Stimulated activated naive CD8-positive, alpha-beta T cell treated with anti-CD3 and anti-CD28 coated beads, Interleukin-15, Interleukin-2, amounts not matched to agents 100 U/mL and 50 U/mL, for 24 hours (primary cell): Measurements from ENCODE around the gene RAB6A.
"Not testable (repeated sequence)": the region's sequence is repeated elsewhere in the genome, so short reads cannot be mapped to it uniquely, and the experiment has no call there.

Experiments
- ATAC-seq: fragments of 150-1000 bp; cut with Tn5 transposase; one replicate; pipeline ENCODE4 v1.10.0; 2021
- DNase-seq: peaks from one replicate; pipeline ENCODE4 v3.0.0; 2021

RAB6A gene

GRCh38 chr11:73760679-73761402, at the start of gene RAB6A:
TSS of gene RAB6A (minus strand) at chr11:73761074. CDS start at chr11:73760635, 439 bp downstream.
- DNase-seq (peak; percentile 99), ATAC-seq (peak; percentile 93)

GRCh38 chr11:73810637-73811036, 49.8 kb upstream of the RAB6A start:
- no peak for ATAC-seq
- DNase-seq: no peak

- ATAC-seq (no peak), DNase-seq (no peak)
Measured at GRCh38 chr11:73808052-73808451, 47.2 kb upstream of the RAB6A start.

- DNase-seq (no peak), ATAC-seq (no peak)
Measured at GRCh38 chr11:73804712-73805111, 43.8 kb upstream of the RAB6A start.

- DNase-seq (no peak), ATAC-seq (no peak)
Measured at GRCh38 chr11:73801136-73801535, 40.3 kb upstream of the RAB6A start.

GRCh38 chr11:73800276-73800806, 39.5 kb upstream of the RAB6A start:
- no peak for DNase-seq
- ATAC-seq: no peak

GRCh38 chr11:73797457-73797856, 36.6 kb upstream of the RAB6A start:
- peak; percentile 40 for ATAC-seq

GRCh38 chr11:73795925-73796632, 35.2 kb upstream of the RAB6A start:
- no peak for ATAC-seq

More at GRCh38 chr11:73797457-73797856, 36.6 kb upstream of the RAB6A start:
- DNase-seq: no peak

GRCh38 chr11:73792584-73792983, 31.7 kb upstream of the RAB6A start:
- DNase-seq (no peak), ATAC-seq (no peak)

More at GRCh38 chr11:73795925-73796632, 35.2 kb upstream of the RAB6A start:
- no peak for DNase-seq

GRCh38 chr11:73789279-73789670, 28.4 kb upstream of the RAB6A start:
- no peak for DNase-seq
- ATAC-seq: no peak

GRCh38 chr11:73787643-73788558, 27.0 kb upstream of the RAB6A start, which contains the start of gene MRPL48:
TSS of gene MRPL48 (plus strand) at chr11:73787874. CDS start at chr11:73787972, 98 bp downstream.
- ATAC-seq (peak; percentile 100), DNase-seq (peak; percentile 90)

GRCh38 chr11:73787051-73787642, 26.3 kb upstream of the RAB6A start:
- DNase-seq: no peak

GRCh38 chr11:73785467-73785866, 24.6 kb upstream of the RAB6A start:
- DNase-seq, ATAC-seq: not testable (repeated sequence)

More at GRCh38 chr11:73787051-73787642, 26.3 kb upstream of the RAB6A start:
- no peak for ATAC-seq

GRCh38 chr11:73784734-73785133, 23.9 kb upstream of the RAB6A start:
- no peak for DNase-seq

GRCh38 chr11:73784080-73784634, 23.3 kb upstream of the RAB6A start:
- ATAC-seq (no peak), DNase-seq (no peak)

More at GRCh38 chr11:73784734-73785133, 23.9 kb upstream of the RAB6A start:
- no peak for ATAC-seq

GRCh38 chr11:73783483-73784020, 22.7 kb upstream of the RAB6A start:
- ATAC-seq: no peak

GRCh38 chr11:73781303-73781702, 20.4 kb upstream of the RAB6A start:
- DNase-seq (no peak), ATAC-seq (no peak)

More at GRCh38 chr11:73783483-73784020, 22.7 kb upstream of the RAB6A start:
- no peak for DNase-seq

GRCh38 chr11:73779084-73779902, 18.4 kb upstream of the RAB6A start:
- DNase-seq: peak; percentile 98
- ATAC-seq: peak; percentile 99

GRCh38 chr11:73770811-73771210, 9.9 kb upstream of the RAB6A start:
- ATAC-seq, DNase-seq: not testable (repeated sequence)

GRCh38 chr11:73766763-73767162, 5.9 kb upstream of the RAB6A start:
- ATAC-seq: no peak
- DNase-seq: no peak
